Heart left ventricle (tissue), 16 donors: ENCODE results near the gene DNER. TPM values are rescaled to one million over a fixed set of nuclear protein-coding genes. Genes with fewer than 3 reads are reported as not detected.
"Not testable (repeated sequence)": the region's sequence is repeated elsewhere in the genome, so short reads cannot be mapped to it uniquely, and the experiment has no call there.

Source experiments
- ATAC-seq, 4 donors: fragments of 200-7000 bp; cut with Tn5 transposase; one replicate each; pipeline ENCODE4 v1.9.1; 2020 to 2022; ENCODE audit warnings: moderate library complexity in 4 of 4, mild to moderate bottlenecking in 3 of 4, moderate number of reproducible peaks in 1 of 4
- DNase-seq, 5 donors: peaks; one replicate each; pipeline ENCODE4 v3.0.0-alpha.2; 2020
- H3K27ac ChIP-seq, 12 donors: fragments of 200-600 bp; sonication (generic) in 4 of 12; one replicate each; pipeline versions ENCODE4 v1.5.0 to v1.8.0; 2016 to 2022; ENCODE audit warnings: mild to moderate bottlenecking in 2 of 12
- H3K27me3 ChIP-seq, 9 donors: fragments of 200-600 bp; sonication (generic) in 2 of 9; one replicate each; pipeline versions ENCODE4 v1.5.1 to v1.8.0; 2016 to 2022; ENCODE audit warnings: mild to moderate bottlenecking in 3 of 9
- H3K36me3 ChIP-seq, 9 donors: fragments of 200-600 bp; sonication (generic) in 2 of 9; one replicate each; pipeline versions ENCODE4 v1.5.0 to v1.8.0; 2018 to 2022; ENCODE audit warnings: mild to moderate bottlenecking in 2 of 9
- H3K4me1 ChIP-seq, 12 donors: fragments of 200-600 bp; sonication (generic) in 4 of 12; one replicate each; pipeline versions ENCODE4 v1.5.0 to v1.8.0; 2016 to 2022; ENCODE audit warnings: mild to moderate bottlenecking in 3 of 12
- H3K4me3 ChIP-seq, 12 donors: fragments of 200-600 bp; sonication (generic) in 4 of 12; one replicate each; pipeline versions ENCODE4 v1.5.0 to v1.8.0; 2017 to 2022; ENCODE audit warnings: mild to moderate bottlenecking in 9 of 12, moderate library complexity in 4 of 12
- H3K9me3 ChIP-seq, 12 donors: fragments of 200-600 bp; sonication (generic) in 4 of 12; one replicate each; pipeline versions ENCODE4 v1.5.0 to v1.8.0; 2016 to 2022; ENCODE audit warnings: mild to moderate bottlenecking in 1 of 12
- CTCF ChIP-seq, 12 donors: fragments of 200-600 bp; sonication (generic) in 4 of 12; IDR thresholded peaks; one replicate each; pipeline versions ENCODE4 v1.5.0 to v1.8.0; 2018 to 2022; ENCODE audit warnings: antibody characterized with exemption in 12 of 12, mild to moderate bottlenecking in 5 of 12
- POLR2A ChIP-seq, 2 donors: fragments of 450-650 bp; IDR thresholded peaks; one replicate each; pipeline ENCODE4 v1.6.1; 2017; ENCODE audit warnings: antibody characterized with exemption in 2 of 2, mild to moderate bottlenecking in 2 of 2, moderate library complexity in 2 of 2
- WGBS, 4 donors: extraction: QIAGEN DNeasy Blood & Tissue Kit in 2 of 4; methylation state at CpG; one replicate each; pipeline versions ENCODE4 v1.1.5 to v1.1.7; 2013 to 2018; 5-methylcytosine and 5-hydroxymethylcytosine counted together
- intact Hi-C, 10 donors: fragments of 100-400 bp; cut with DNase I; formaldehyde crosslinking; loops; one replicate each; pipeline versions ENCODE4 v1.11.1 to v1.14.2; 2022
- polyA plus RNA-seq, 2 donors: library from polyadenylated mRNA; stranded (reverse); fragments of 200-250 nt; gene quantifications; one replicate each; pipeline ENCODE4 v1.2.3, GENCODE V29; 2013
- total RNA-seq, 9 donors: library from RNA; depleted of rRNA in 2 of 9; stranded (reverse); fragments of >200 nt in 2 of 9; fragmentation: NEBNext Ultra II Directional in 3 of 9; extraction: Animal tissue kit (Norgen Biotek cat#: 25700) in 3 of 9; gene quantifications; one replicate each; pipeline versions ENCODE4 v1.1.0 to v1.2.4, GENCODE V29; 2016 to 2023
- donor health status: ischemic (EF 13 %, LVEDD 7.1; RV severe dilation, severe dysfunction).
- donor health status: healthy with polysubstance abuse.
- donor health status: DM: no; HTN: yes; CAD: no.
- donor health status: DM: no; HTN: no; CAD: no.
- donor health status: ischemic (EF 25% LVEDD 6.9; RV normal size, moderate dysfunction).
- donor health status: ischemic (EF 25% LVEDD 5.7; RV mildly dilated, moderate dysfunction).
- donor health status: healthy.
- donor health status: DM: yes; HTN: yes; CAD: no.
- donor health status: ischemic (EF 35%, LVEDD 5.7; RV mildly dilated, moderate dysfunction).
- donor health status: nonischemic (EF 11% LVEDD 7.7; RV severe dilation, severe dysfunction).
- donor health status: DM: yes; HTN: yes; CAD: no.
- donor health status: PGD.
- donor health status: ischemic (EF 29% LVEDD 5.4; RV normal size, mild dysfunction).
- donor health status: nonischemic (EF 23%, LVEDD 6.1; RV moderate dilation, normal function).

Gene DNER
- total and polyA plus RNA-seq, 11 donors = 0.19 to 3.3 (median 0.82) TPM

GRCh38 chr2:229703909-229704630, 10.3 kb downstream of the DNER start:
- intact Hi-C loops = no loop called here
- Histone ChIP-seq H3K4me1 (peaks cover 0 to 7% (median 0%) of the 10 kb centered on the region in 12 donors), H3K9me3 (no peaks in the 10 kb centered on the region), H3K4me3 (no peak overlapping the region), H3K27ac (no peak overlapping the region), H3K27me3 (peaks cover 0 to 26% (median 0%) of the 10 kb centered on the region in 9 donors), H3K36me3 (no peaks in the 10 kb centered on the region)
- TF ChIP-seq CTCF (IDR thresholded peaks at IDR 0.05) (no peak), POLR2A (IDR thresholded peaks at IDR 0.05) (no peak)
- DNase-seq = no peak
- ATAC-seq = no peak
- WGBS, 4 donors = 78 to 85% (median 79%) methylated on average over 5 of the region's 5 CpGs

- H3K4me1 ChIP-seq = no peaks in the 10 kb centered on the region
- ATAC-seq = no peak
- H3K36me3 ChIP-seq = no peaks in the 10 kb centered on the region
- TF ChIP-seq POLR2A (IDR thresholded peaks at IDR 0.05) (no peak), CTCF (IDR thresholded peaks at IDR 0.05) (no peak)
- intact Hi-C loops = no loop called here
- whole genome bisulfite sequencing, 4 donors = 76 to 82% (median 80%) methylated on average over 6 of the region's 6 CpGs
- no peak overlapping the region for H3K27ac ChIP-seq
- no peaks in the 10 kb centered on the region for H3K9me3 ChIP-seq
- no peak overlapping the region for H3K4me3 ChIP-seq
- H3K27me3 ChIP-seq = peaks cover 0 to 17% (median 0%) of the 10 kb centered on the region in 9 donors
- no peak for DNase-seq
Observed at GRCh38 chr2:229701716-229702115, 12.6 kb downstream of the DNER start.

- 57 to 78% (median 69%) methylated on average over 2 of the region's 2 CpGs for WGBS, 4 donors
- ATAC-seq = no peak
- TF ChIP-seq CTCF (IDR thresholded peaks at IDR 0.05) (no peak), POLR2A (IDR thresholded peaks at IDR 0.05) (no peak)
- no peaks in the 10 kb centered on the region for H3K36me3 ChIP-seq
- H3K4me3 ChIP-seq = no peak overlapping the region
- no peak overlapping the region for H3K27ac ChIP-seq
- intact Hi-C loops = no loop called here
- no peak for DNase-seq
- H3K27me3 ChIP-seq = peaks cover 0 to 17% (median 0%) of the 10 kb centered on the region in 9 donors
- no peaks in the 10 kb centered on the region for H3K4me1 ChIP-seq
- no peaks in the 10 kb centered on the region for H3K9me3 ChIP-seq
Observed at GRCh38 chr2:229701062-229701461, 13.3 kb downstream of the DNER start.

DNA sequence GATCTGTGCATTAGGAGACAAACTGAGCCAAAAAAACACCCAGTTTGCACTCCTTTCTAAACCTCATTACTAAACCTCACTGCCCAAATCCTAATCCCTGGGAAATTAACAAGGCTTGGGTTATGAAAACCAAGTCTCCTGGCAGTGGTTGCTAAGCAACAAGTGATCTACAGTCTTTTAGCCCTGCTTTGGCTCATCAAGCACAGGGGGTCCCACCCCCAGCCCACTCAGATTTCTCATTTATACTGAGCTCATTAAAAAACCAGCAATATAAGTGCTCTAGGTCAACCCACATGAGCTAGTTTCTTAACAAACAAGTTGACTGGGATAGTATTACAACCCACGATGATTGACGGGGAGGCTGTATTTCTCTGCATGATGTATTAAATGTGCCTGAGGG, 18.4 kb downstream of the DNER start:
- Histone ChIP-seq H3K36me3 (no peaks in the 10 kb centered on the region), H3K4me1 (no peaks in the 10 kb centered on the region), H3K4me3 (no peak overlapping the region), H3K9me3 (peaks cover 0 to 4% (median 0%) of the 10 kb centered on the region in 12 donors), H3K27me3 (peaks cover 0 to 3% (median 0%) of the 10 kb centered on the region in 9 donors), H3K27ac (no peak overlapping the region)
- ATAC-seq = no peak
- WGBS, 4 donors = 90 to 97% (median 92%) methylated on average over 2 of the region's 2 CpGs
- no peak for DNase-seq
- TF ChIP-seq CTCF (IDR thresholded peaks at IDR 0.05) (no peak), POLR2A (IDR thresholded peaks at IDR 0.05) (no peak)
- intact Hi-C loops = no loop called here

GRCh38 chr2:229693845-229694244, 20.5 kb downstream of the DNER start:
- H3K27me3 ChIP-seq, H3K27ac ChIP-seq, ATAC-seq, DNase-seq, H3K9me3 ChIP-seq, intact Hi-C loops, H3K4me3 ChIP-seq, H3K36me3 ChIP-seq, H3K4me1 ChIP-seq: not testable (repeated sequence)
- 25 to 62% (median 40%) methylated on average over 1 of the region's 1 CpG for WGBS, 4 donors
